Suprapubic skin (tissue), 4 donors: ENCODE data around the gene SMAD7. TPM values are rescaled to one million over a fixed set of nuclear protein-coding genes. Genes with fewer than 3 reads are reported as not detected.

ENCODE experiments used
- DNase-seq, 2 donors: peaks; one replicate each; pipeline ENCODE4 v3.0.0-alpha.2; 2019; ENCODE audit warnings: low spot score in 2 of 2
- H3K27ac ChIP-seq: fragments of 200-600 bp; sonication (generic); one replicate; pipeline ENCODE4 v1.5.1; 2019
- H3K27me3 ChIP-seq: fragments of 200-600 bp; sonication (generic); one replicate; pipeline ENCODE4 v1.5.1; 2019
- H3K36me3 ChIP-seq: fragments of 200-600 bp; sonication (generic); one replicate; pipeline ENCODE4 v1.5.1; 2019
- H3K4me1 ChIP-seq: fragments of 200-600 bp; sonication (generic); one replicate; pipeline ENCODE4 v1.5.1; 2019
- H3K4me3 ChIP-seq: fragments of 200-600 bp; sonication (generic); one replicate; pipeline ENCODE4 v1.5.1; 2019; ENCODE audit warnings: mild to moderate bottlenecking
- H3K9me3 ChIP-seq: fragments of 200-600 bp; sonication (generic); one replicate; pipeline ENCODE4 v1.5.1; 2019
- CTCF ChIP-seq, 2 donors: fragments of 200-600 bp in 1 of 2; fragments of 450-650 bp in 1 of 2; sonication (generic) in 1 of 2; IDR thresholded peaks; one replicate each; pipeline ENCODE4 v1.5.1; 2016 to 2019; ENCODE audit warnings: antibody characterized with exemption in 2 of 2, mild to moderate bottlenecking in 1 of 2, moderate library complexity in 1 of 2
- EP300 ChIP-seq: sonication (generic); formaldehyde crosslinking; IDR thresholded peaks from one replicate; pipeline ENCODE4 v1.6.1; 2017; ENCODE audit warnings: antibody characterized with exemption
- POLR2A ChIP-seq, 2 donors: fragments of 450-650 bp; IDR thresholded peaks; one replicate each; pipeline ENCODE4 v1.6.1; 2017; ENCODE audit warnings: antibody characterized with exemption in 2 of 2, mild to moderate bottlenecking in 2 of 2, moderate library complexity in 2 of 2
- POLR2AphosphoS5 ChIP-seq, 3 donors: sonication (generic); formaldehyde crosslinking; IDR thresholded peaks; one replicate each; pipeline ENCODE4 v1.6.1; 2017; ENCODE audit warnings: antibody characterized with exemption in 3 of 3
- WGBS: methylation state at CpG from one replicate; pipeline ENCODE4 v1.1.5; 2018; 5-methylcytosine and 5-hydroxymethylcytosine counted together
- total RNA-seq, 4 donors: library from RNA; depleted of rRNA; stranded (reverse); fragments of >200 nt; gene quantifications; one replicate each; pipeline ENCODE4 v1.1.0, GENCODE V29; 2016

Gene SMAD7
- total RNA-seq, 4 donors from 2014 or later: 19.7 to 41.6 (median 27.8) TPM

GRCh38 chr18:48885266-48885923, 65.4 kb downstream of the SMAD7 start:
- TF ChIP-seq CTCF (IDR thresholded peaks at IDR 0.05) (no peak), EP300 (no peak), POLR2A (IDR thresholded peaks at IDR 0.05) (no peak), POLR2AphosphoS5 (IDR thresholded peaks at IDR 0.05) (no peak)
- DNase-seq: peak in 1 of 2 donors; percentile 53
- H3K4me3 ChIP-seq: no peak overlapping the region
- H3K27ac ChIP-seq: no peak overlapping the region
- no peaks in the 10 kb centered on the region for H3K27me3 ChIP-seq
- H3K36me3 ChIP-seq: no peaks in the 10 kb centered on the region
- H3K4me1 ChIP-seq: no peaks in the 10 kb centered on the region
- no peaks in the 10 kb centered on the region for H3K9me3 ChIP-seq
- 96% methylated on average over 9 of the region's 11 CpGs for WGBS

GRCh38 chr18:48884771-48885170, 66.0 kb downstream of the SMAD7 start:
- no peak overlapping the region for H3K4me3 ChIP-seq
- TF ChIP-seq POLR2A (IDR thresholded peaks at IDR 0.05): no peak
- TF ChIP-seq CTCF (IDR thresholded peaks at IDR 0.05): no peak
- no peak for TF ChIP-seq POLR2AphosphoS5 (IDR thresholded peaks at IDR 0.05)
- TF ChIP-seq EP300: no peak
- WGBS: 79% methylated on average over 4 of the region's 4 CpGs
- no peak overlapping the region for H3K27ac ChIP-seq
- H3K36me3 ChIP-seq: no peaks in the 10 kb centered on the region
- H3K27me3 ChIP-seq: no peaks in the 10 kb centered on the region
- DNase-seq: peak in 1 of 2 donors; percentile 24
- no peaks in the 10 kb centered on the region for H3K9me3 ChIP-seq
- no peaks in the 10 kb centered on the region for H3K4me1 ChIP-seq

- WGBS: 98% methylated on average over 4 of the region's 4 CpGs
- peak in 1 of 2 donors; percentile 39 for DNase-seq
- no peaks in the 10 kb centered on the region for H3K27me3 ChIP-seq
- no peak overlapping the region for H3K4me3 ChIP-seq
- no peaks in the 10 kb centered on the region for H3K36me3 ChIP-seq
- TF ChIP-seq POLR2AphosphoS5 (IDR thresholded peaks at IDR 0.05) (no peak), EP300 (no peak), POLR2A (IDR thresholded peaks at IDR 0.05) (no peak), CTCF (IDR thresholded peaks at IDR 0.05) (no peak)
- H3K9me3 ChIP-seq: no peaks in the 10 kb centered on the region
- no peaks in the 10 kb centered on the region for H3K4me1 ChIP-seq
- no peak overlapping the region for H3K27ac ChIP-seq
Observed at GRCh38 chr18:48884306-48884705, 66.5 kb downstream of the SMAD7 start.

DNA sequence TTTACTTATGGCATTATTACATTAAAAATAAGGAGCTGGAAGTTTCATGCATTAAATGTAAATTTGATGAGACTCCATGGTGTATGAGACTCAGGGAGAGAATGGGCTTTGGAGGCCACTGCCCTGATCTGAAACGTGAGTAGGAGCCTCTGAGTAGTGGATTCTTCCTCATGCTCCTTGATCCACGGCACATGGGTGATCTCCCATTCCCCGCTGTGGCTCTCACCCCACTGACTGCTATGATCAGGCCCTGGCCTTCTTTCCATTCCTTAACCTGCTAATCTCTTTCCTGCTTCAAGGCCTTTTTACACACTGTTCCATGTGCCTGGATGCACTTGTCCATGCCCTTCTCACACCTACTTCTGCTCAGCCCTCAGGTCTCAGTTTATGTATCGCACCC, 68.4 kb downstream of the SMAD7 start:
- no peaks in the 10 kb centered on the region for H3K36me3 ChIP-seq
- 94% methylated on average over 4 of the region's 4 CpGs for WGBS
- H3K4me1 ChIP-seq: no peaks in the 10 kb centered on the region
- DNase-seq: peak in 1 of 2 donors; percentile 27
- H3K27ac ChIP-seq: no peak overlapping the region
- no peak overlapping the region for H3K4me3 ChIP-seq
- no peak for TF ChIP-seq EP300
- TF ChIP-seq POLR2A (IDR thresholded peaks at IDR 0.05): no peak
- TF ChIP-seq CTCF (IDR thresholded peaks at IDR 0.05): no peak
- no peak for TF ChIP-seq POLR2AphosphoS5 (IDR thresholded peaks at IDR 0.05)
- no peaks in the 10 kb centered on the region for H3K9me3 ChIP-seq
- no peaks in the 10 kb centered on the region for H3K27me3 ChIP-seq

GRCh38 chr18:48880931-48881330, 69.8 kb downstream of the SMAD7 start:
- 90% methylated on average over 1 of the region's 1 CpG for WGBS
- no peak for DNase-seq
- Histone ChIP-seq H3K27me3 (no peaks in the 10 kb centered on the region), H3K4me1 (no peaks in the 10 kb centered on the region), H3K9me3 (no peaks in the 10 kb centered on the region), H3K27ac (no peak overlapping the region), H3K4me3 (no peak overlapping the region), H3K36me3 (no peaks in the 10 kb centered on the region)
- TF ChIP-seq EP300: no peak
- no peak for TF ChIP-seq POLR2A (IDR thresholded peaks at IDR 0.05)
- TF ChIP-seq POLR2AphosphoS5 (IDR thresholded peaks at IDR 0.05): no peak
- no peak for TF ChIP-seq CTCF (IDR thresholded peaks at IDR 0.05)
